Astrocyte (in vitro differentiated cells and primary cell): ENCODE data around the gene ZNF621.

Experiments used
- EZH2 ChIP-seq: IDR thresholded peaks from 2 replicates; pipeline ENCODE4 v1.6.1; 2012; ENCODE audit warnings: mild to moderate bottlenecking, low read length, inconsistent platforms; ENCODE audit not compliant: insufficient read depth
- TF ChIP-seq, protein P1 (sequence below): IDR thresholded peaks from 2 replicates; pipeline ENCODE4 v1.5.1; 2011; ENCODE audit warnings: low read depth, mild to moderate bottlenecking, inconsistent platforms, low read length, moderate library complexity; ENCODE audit not compliant: insufficient read depth

- TF ChIP-seq, protein P1, sequence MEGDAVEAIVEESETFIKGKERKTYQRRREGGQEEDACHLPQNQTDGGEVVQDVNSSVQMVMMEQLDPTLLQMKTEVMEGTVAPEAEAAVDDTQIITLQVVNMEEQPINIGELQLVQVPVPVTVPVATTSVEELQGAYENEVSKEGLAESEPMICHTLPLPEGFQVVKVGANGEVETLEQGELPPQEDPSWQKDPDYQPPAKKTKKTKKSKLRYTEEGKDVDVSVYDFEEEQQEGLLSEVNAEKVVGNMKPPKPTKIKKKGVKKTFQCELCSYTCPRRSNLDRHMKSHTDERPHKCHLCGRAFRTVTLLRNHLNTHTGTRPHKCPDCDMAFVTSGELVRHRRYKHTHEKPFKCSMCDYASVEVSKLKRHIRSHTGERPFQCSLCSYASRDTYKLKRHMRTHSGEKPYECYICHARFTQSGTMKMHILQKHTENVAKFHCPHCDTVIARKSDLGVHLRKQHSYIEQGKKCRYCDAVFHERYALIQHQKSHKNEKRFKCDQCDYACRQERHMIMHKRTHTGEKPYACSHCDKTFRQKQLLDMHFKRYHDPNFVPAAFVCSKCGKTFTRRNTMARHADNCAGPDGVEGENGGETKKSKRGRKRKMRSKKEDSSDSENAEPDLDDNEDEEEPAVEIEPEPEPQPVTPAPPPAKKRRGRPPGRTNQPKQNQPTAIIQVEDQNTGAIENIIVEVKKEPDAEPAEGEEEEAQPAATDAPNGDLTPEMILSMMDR: no peak
- no peak for TF ChIP-seq EZH2
Observed at GRCh38 chr3:40499952-40500351, 24.8 kb upstream of the ZNF621 start.
